Esophagus squamous epithelium (tissue), 5 donors: ENCODE results near the gene NAPSA. TPM values are rescaled to one million over a fixed set of nuclear protein-coding genes. Genes with fewer than 3 reads are reported as not detected.

Experiments used
- DNase-seq: peaks from one replicate; lab custom pipeline; 2025; lab: John Stamatoyannopoulos, UW
- H3K27ac ChIP-seq, 4 donors: fragments of 200-600 bp; sonication (generic); one replicate each; pipeline ENCODE4 v1.5.1; 2016 to 2019; ENCODE audit warnings: mild to moderate bottlenecking in 1 of 4
- H3K27me3 ChIP-seq, 4 donors: fragments of 200-600 bp; sonication (generic); 1 replicate in 3 of 4; 2 replicates in 1 of 4; pipeline versions ENCODE4 v1.5.1 to v1.6.0; 2017 to 2021; ENCODE audit warnings: antibody characterized with exemption in 1 of 4
- H3K36me3 ChIP-seq, 3 donors: fragments of 200-600 bp; sonication (generic); one replicate each; pipeline ENCODE4 v1.5.1; 2016 to 2019
- H3K4me1 ChIP-seq, 3 donors: fragments of 200-600 bp; sonication (generic); one replicate each; pipeline ENCODE4 v1.5.1; 2017 to 2019
- H3K4me3 ChIP-seq, 4 donors: fragments of 200-600 bp; sonication (generic); 1 replicate in 3 of 4; 2 replicates in 1 of 4; pipeline ENCODE4 v1.5.1; 2016 to 2019; ENCODE audit warnings: mild to moderate bottlenecking in 2 of 4, moderate library complexity in 1 of 4
- H3K9me3 ChIP-seq, 3 donors: fragments of 200-600 bp; sonication (generic); one replicate each; pipeline ENCODE4 v1.5.1; 2016 to 2019
- POLR2A ChIP-seq, 4 donors: fragments of 450-650 bp; IDR thresholded peaks; one replicate each; pipeline ENCODE4 v1.6.1; 2017; ENCODE audit warnings: antibody characterized with exemption in 4 of 4, mild to moderate bottlenecking in 4 of 4, moderate library complexity in 3 of 4
- WGBS, 2 donors: methylation state at CpG; one replicate each; pipeline ENCODE4 v1.1.5; 2018; 5-methylcytosine and 5-hydroxymethylcytosine counted together
- intact Hi-C: fragments of 100-400 bp; cut with DNase I; formaldehyde crosslinking; loops from one replicate; pipeline ENCODE4 v1.15.0; 2022
- total RNA-seq, 4 donors: library from RNA; depleted of rRNA; stranded (reverse); fragments of >200 nt; gene quantifications; one replicate each; pipeline ENCODE4 v1.1.0, GENCODE V29; 2016
- TF ChIP-seq, protein P1 (sequence below), 6 experiments: fragments of 450-650 bp in 4 of 6; fragments of 200-600 bp in 2 of 6; sonication (generic) in 2 of 6; IDR thresholded peaks; one replicate each; pipeline ENCODE4 v1.5.1; 2016 to 2019; ENCODE audit warnings: antibody characterized with exemption in 6 of 6, mild to moderate bottlenecking in 4 of 6, moderate library complexity in 4 of 6
- donor health status: DM: yes; HTN: yes; CAD: no.

The NAPSA gene
- total RNA-seq, 4 donors from 2014 or later = 0.38 TPM; not detected in 3

DNA sequence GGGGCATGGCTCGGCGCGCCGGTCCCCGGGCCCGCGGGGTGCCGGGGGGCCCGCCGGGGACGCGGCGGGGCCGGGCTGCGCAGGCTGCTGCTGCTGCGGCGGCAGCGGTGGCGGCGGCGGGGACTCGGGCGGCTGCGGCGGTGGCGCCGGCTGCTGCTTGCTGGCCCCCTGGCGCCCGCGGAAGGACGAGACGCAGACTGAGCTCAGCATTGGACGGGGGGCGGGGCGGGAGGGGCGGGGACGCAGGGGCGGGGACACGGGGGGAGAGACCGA, 36.6 kb downstream of the NAPSA start:
- TF ChIP-seq POLR2A (IDR thresholded peaks at IDR 0.05) = no peak
- TF ChIP-seq, protein P1, sequence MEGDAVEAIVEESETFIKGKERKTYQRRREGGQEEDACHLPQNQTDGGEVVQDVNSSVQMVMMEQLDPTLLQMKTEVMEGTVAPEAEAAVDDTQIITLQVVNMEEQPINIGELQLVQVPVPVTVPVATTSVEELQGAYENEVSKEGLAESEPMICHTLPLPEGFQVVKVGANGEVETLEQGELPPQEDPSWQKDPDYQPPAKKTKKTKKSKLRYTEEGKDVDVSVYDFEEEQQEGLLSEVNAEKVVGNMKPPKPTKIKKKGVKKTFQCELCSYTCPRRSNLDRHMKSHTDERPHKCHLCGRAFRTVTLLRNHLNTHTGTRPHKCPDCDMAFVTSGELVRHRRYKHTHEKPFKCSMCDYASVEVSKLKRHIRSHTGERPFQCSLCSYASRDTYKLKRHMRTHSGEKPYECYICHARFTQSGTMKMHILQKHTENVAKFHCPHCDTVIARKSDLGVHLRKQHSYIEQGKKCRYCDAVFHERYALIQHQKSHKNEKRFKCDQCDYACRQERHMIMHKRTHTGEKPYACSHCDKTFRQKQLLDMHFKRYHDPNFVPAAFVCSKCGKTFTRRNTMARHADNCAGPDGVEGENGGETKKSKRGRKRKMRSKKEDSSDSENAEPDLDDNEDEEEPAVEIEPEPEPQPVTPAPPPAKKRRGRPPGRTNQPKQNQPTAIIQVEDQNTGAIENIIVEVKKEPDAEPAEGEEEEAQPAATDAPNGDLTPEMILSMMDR (IDR thresholded peaks at IDR 0.05) = peak in 1 of 6 experiments; percentile 8
- no CpG with 5 or more reads among the region's 40 CpGs for WGBS, 2 donors
- Histone ChIP-seq H3K36me3 (no peaks in the 10 kb centered on the region), H3K9me3 (peaks cover 0 to 6% (median 0%) of the 10 kb centered on the region in 3 donors), H3K4me3 (peak overlapping the region in 2 of 4 donors; percentile 41 to 60), H3K27ac (no peak overlapping the region), H3K4me1 (peaks cover 25 to 94% (median 36%) of the 10 kb centered on the region in 3 donors), H3K27me3 (peaks cover 8 to 85% (median 23%) of the 10 kb centered on the region in 4 donors)
- intact Hi-C loops = no loop called here
- no peak for DNase-seq

DNA sequence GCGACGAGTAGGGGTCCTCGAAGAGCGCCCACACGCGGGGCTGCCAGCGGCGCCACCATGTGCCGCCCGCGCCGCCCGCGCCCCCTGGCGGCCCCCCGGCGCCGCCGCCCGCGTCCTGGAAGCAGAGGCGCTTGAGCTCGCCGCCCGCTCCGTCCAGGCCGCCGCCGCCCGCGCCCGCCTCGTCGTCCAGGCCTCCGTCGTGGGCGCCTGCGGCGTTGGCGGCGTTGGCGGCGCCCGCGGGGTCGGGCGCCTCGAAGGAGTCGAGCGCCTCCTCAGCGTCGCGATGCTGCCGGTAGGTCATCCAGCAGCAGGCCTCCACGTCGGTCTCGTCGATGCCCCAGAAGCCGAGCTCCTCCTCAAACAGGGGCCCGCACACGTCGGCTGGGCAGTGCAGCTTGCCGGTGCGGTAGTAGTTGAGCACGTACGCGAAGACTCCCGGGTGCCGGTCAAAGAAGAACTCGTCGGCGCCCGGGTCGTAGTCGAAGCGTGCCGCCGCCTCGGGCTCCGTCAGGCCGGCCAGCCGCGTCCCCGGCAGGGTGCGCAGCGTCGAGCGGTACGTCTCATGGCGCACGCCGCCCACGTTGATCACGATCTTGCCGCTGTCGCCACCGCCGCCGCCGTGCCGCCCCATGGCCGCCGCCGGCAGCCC, 37.1 kb downstream of the NAPSA start:
- H3K27ac ChIP-seq = no peak overlapping the region
- TF ChIP-seq, protein P1 (IDR thresholded peaks at IDR 0.05) = peak in 1 of 6 experiments; percentile 28
- no peak for TF ChIP-seq POLR2A (IDR thresholded peaks at IDR 0.05)
- H3K36me3 ChIP-seq = no peaks in the 10 kb centered on the region
- intact Hi-C loops = no loop called here
- peaks cover 8 to 80% (median 22%) of the 10 kb centered on the region in 4 donors for H3K27me3 ChIP-seq
- H3K4me1 ChIP-seq = peaks cover 25 to 94% (median 34%) of the 10 kb centered on the region in 3 donors
- H3K9me3 ChIP-seq = peaks cover 0 to 6% (median 0%) of the 10 kb centered on the region in 3 donors
- no peak for DNase-seq
- no CpG with 5 or more reads among the region's 104 CpGs for WGBS, 2 donors
- peak overlapping the region; percentile 13 to 60 (median 36) for H3K4me3 ChIP-seq

DNA sequence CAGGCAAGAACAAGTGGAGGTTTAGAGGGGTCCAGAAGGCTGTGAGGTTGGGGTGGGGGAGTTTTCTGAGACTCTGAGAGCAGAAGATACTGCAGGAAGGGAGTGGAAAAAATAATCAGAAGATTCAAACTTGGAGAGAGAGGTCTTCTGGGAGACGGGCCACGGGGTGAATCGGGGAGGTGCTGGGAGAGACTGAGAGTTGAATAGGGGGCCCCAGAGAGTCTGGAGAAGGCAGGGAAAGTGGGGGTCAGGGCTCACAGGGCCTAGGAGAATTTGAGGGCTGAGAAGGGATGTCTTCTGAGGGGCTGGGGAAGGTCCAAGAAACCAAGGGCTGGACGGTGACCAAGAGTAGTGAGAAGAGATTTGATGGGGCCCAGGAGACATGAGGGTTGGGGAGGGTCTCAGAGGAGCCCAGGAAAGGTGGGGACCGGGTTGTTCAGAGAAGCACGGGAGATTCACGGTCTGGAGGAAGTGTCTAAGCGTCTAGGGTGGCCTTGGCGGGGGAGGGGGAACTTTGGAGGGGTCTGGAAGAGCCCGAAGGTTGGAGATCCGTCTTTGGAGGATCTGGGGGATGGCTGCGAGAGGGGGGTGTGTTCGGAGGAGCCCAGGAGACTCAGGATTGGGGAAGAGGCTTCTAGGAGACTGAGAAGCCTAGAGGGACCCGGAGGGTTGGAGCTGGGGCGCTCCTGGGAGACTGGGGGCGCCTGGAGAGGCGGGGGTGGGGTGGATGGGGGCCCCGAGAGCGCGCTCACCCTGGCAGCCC, 37.8 kb downstream of the NAPSA start:
- no peak overlapping the region for H3K27ac ChIP-seq
- H3K4me1 ChIP-seq = peaks cover 20 to 87% (median 29%) of the 10 kb centered on the region in 3 donors
- DNase-seq = no peak
- WGBS, 2 donors = 19 to 22% methylated on average over 11 to 13 of the region's 20 CpGs
- peaks cover 0 to 6% (median 0%) of the 10 kb centered on the region in 3 donors for H3K9me3 ChIP-seq
- H3K4me3 ChIP-seq = peak overlapping the region in 1 of 4 donors; percentile 41
- peaks cover 8 to 79% (median 19%) of the 10 kb centered on the region in 4 donors for H3K27me3 ChIP-seq
- TF ChIP-seq, protein P1 (IDR thresholded peaks at IDR 0.05) = no peak
- no peak for TF ChIP-seq POLR2A (IDR thresholded peaks at IDR 0.05)
- H3K36me3 ChIP-seq = no peaks in the 10 kb centered on the region
- intact Hi-C loops = no loop called here

DNA sequence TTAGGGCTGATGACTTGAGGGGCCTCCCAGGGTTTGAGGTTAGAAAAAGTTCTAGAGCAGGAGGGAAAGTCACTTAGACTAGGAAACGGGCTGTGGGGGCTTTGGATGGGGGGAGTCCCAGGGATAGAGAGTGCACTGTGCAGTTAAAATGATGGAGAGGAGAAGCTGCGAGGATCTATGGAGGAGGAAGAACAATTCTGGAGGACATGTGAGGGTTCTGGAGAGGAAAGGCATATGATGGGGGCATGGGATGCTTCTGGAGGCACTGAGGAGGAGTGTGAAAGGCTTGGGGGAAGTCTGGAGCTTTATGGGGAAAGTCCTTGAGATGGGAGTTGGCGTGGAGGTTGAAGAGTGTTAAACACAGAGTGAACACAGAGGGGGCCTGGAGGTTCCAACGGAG, 38.4 kb downstream of the NAPSA start:
- DNase-seq = no peak
- intact Hi-C loops = no loop called here
- H3K27ac ChIP-seq = no peak overlapping the region
- H3K36me3 ChIP-seq = no peaks in the 10 kb centered on the region
- no peak overlapping the region for H3K4me3 ChIP-seq
- TF ChIP-seq POLR2A (IDR thresholded peaks at IDR 0.05) = no peak
- TF ChIP-seq, protein P1 (IDR thresholded peaks at IDR 0.05) = no peak
- 35 to 41% methylated on average over 3 to 4 of the region's 4 CpGs for WGBS, 2 donors
- H3K4me1 ChIP-seq = peaks cover 20 to 81% (median 29%) of the 10 kb centered on the region in 3 donors
- H3K27me3 ChIP-seq = peaks cover 8 to 77% (median 18%) of the 10 kb centered on the region in 4 donors
- peaks cover 0 to 6% (median 0%) of the 10 kb centered on the region in 3 donors for H3K9me3 ChIP-seq
